Measurements from ENCODE around the gene REV3L. TPM values are rescaled to one million over a fixed set of nuclear protein-coding genes. Genes with fewer than 3 reads are reported as not detected.

REV3L gene
- total and polyA plus RNA-seq, 4 donors = 3.8 to 17.7 (median 11.2) TPM

DNA sequence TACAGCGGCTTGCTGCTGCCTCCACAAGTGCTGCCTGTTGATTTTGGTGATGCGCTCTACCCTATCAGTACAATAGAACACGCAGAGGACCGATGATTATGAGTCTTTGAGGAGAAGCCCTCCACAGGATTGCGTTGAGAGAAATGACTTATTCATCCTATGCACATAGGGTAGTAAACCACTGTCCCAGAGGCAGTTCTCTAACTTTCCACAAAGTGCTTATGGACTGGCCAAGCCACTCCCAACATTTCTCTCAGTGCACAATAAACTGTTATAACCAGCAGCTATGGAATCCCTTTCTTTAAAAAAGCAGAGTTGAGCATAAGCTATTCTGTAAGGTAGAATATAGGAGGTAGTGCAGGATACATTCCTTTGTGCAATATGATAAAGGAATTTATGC, 48.2 kb upstream of the REV3L start:
- H3K9me3 ChIP-seq (ENCODE audit: control insufficient read depth in 4 of 4, low read length in 3 of 4) = no peaks in the 10 kb centered on the region
- H3K4me1 ChIP-seq (ENCODE audit: control insufficient read depth in 4 of 4, insufficient read depth in 4 of 4, low read length in 3 of 4) = peaks cover 0 to 7% (median 5%) of the 10 kb centered on the region in 4 donors
- H3K9ac ChIP-seq (ENCODE audit: low read depth in 1 of 2, low read length in 2 of 2) = no peak overlapping the region
- H3K27me3 ChIP-seq (ENCODE audit: control insufficient read depth in 4 of 4, insufficient read depth in 4 of 4, low read length in 3 of 4) = no peaks in the 10 kb centered on the region
- TF ChIP-seq RAD21 (IDR thresholded peaks at IDR 0.05) = no peak
- WGBS = 96% methylated on average over 5 of the region's 5 CpGs
- no peak for DNase-seq (ENCODE audit: low spot score)
- no peak overlapping the region for H3K27ac ChIP-seq (ENCODE audit: low read depth in 1 of 2, low read length in 2 of 2)
- H3K4me3 ChIP-seq (ENCODE audit: low read depth in 1 of 3, low read length in 3 of 3) = no peak overlapping the region
- H3K36me3 ChIP-seq (ENCODE audit: control insufficient read depth in 4 of 4, insufficient read depth in 3 of 4, low read depth in 1 of 4, low read length in 3 of 4) = no peaks in the 10 kb centered on the region

DNA sequence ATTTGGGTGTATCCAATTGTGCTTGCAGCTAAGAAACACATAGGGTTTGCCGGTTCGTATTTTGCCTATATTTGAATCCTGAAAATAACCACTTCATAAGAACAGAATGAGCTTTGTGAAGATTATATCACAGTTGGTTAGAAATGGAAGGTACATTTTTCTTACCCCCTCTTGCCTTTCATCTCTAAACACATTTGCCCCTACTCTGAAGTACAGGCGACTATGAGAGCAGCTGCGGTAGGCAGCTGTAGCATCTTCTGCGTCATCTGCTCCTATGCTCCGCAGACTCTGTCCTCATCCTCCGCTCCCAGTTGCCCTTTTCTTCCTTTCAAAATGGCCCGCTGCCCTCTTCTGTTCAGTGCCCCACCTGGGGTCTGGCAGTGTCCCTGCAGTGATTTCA, 47.6 kb upstream of the REV3L start:
- Histone ChIP-seq H3K36me3 (ENCODE audit: control insufficient read depth in 4 of 4, insufficient read depth in 3 of 4, low read depth in 1 of 4, low read length in 3 of 4) (no peaks in the 10 kb centered on the region), H3K4me3 (ENCODE audit: low read depth in 1 of 3, low read length in 3 of 3) (no peak overlapping the region), H3K27ac (ENCODE audit: low read depth in 1 of 2, low read length in 2 of 2) (no peak overlapping the region), H3K9ac (ENCODE audit: low read depth in 1 of 2, low read length in 2 of 2) (no peak overlapping the region), H3K27me3 (ENCODE audit: control insufficient read depth in 4 of 4, insufficient read depth in 4 of 4, low read length in 3 of 4) (no peaks in the 10 kb centered on the region), H3K9me3 (ENCODE audit: control insufficient read depth in 4 of 4, low read length in 3 of 4) (no peaks in the 10 kb centered on the region), H3K4me1 (ENCODE audit: control insufficient read depth in 4 of 4, insufficient read depth in 4 of 4, low read length in 3 of 4) (peaks cover 0 to 7% (median 5%) of the 10 kb centered on the region in 4 donors)
- no peak for DNase-seq (ENCODE audit: low spot score)
- 97% methylated on average over 8 of the region's 8 CpGs for WGBS
- TF ChIP-seq RAD21 (IDR thresholded peaks at IDR 0.05) (no peak), RXRA (IDR thresholded peaks at IDR 0.05) (no peak), SP1 (IDR thresholded peaks at IDR 0.05) (no peak), GABPA (IDR thresholded peaks at IDR 0.05 in 1 of 2, conservative IDR thresholded peaks at IDR 0.05 in 1 of 2) (no peak), FOXA1 (IDR thresholded peaks at IDR 0.05) (no peak), EGR1 (IDR thresholded peaks at IDR 0.05; ENCODE audit: low read depth in 2 of 2) (no peak)
- TF ChIP-seq, protein P1, sequence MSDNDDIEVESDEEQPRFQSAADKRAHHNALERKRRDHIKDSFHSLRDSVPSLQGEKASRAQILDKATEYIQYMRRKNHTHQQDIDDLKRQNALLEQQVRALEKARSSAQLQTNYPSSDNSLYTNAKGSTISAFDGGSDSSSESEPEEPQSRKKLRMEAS (IDR thresholded peaks at IDR 0.05) = no peak

DNA sequence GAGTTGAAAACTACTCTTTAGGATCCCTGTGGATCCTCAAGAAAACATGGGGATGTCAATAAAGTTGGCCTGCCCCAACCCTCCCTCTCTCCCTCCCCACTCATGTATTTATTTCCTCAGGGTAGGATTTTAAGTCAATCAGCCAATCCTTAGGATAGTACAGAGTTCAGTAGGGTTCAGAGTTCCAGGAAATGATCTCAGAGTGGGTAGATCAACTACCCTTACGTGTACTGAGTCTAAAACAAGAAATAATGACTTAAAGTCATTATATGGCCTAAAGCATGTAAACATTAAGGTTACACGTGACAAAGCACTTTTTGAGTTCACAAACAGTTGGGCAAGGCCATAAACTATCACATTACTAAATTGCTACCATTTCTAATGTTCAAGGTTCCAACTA, 47.2 kb upstream of the REV3L start:
- Histone ChIP-seq H3K36me3 (ENCODE audit: control insufficient read depth in 4 of 4, insufficient read depth in 3 of 4, low read depth in 1 of 4, low read length in 3 of 4) (no peaks in the 10 kb centered on the region), H3K27ac (ENCODE audit: low read depth in 1 of 2, low read length in 2 of 2) (no peak overlapping the region), H3K27me3 (ENCODE audit: control insufficient read depth in 4 of 4, insufficient read depth in 4 of 4, low read length in 3 of 4) (no peaks in the 10 kb centered on the region), H3K9ac (ENCODE audit: low read depth in 1 of 2, low read length in 2 of 2) (no peak overlapping the region), H3K4me1 (ENCODE audit: control insufficient read depth in 4 of 4, insufficient read depth in 4 of 4, low read length in 3 of 4) (peaks cover 0 to 7% (median 5%) of the 10 kb centered on the region in 4 donors), H3K9me3 (ENCODE audit: control insufficient read depth in 4 of 4, low read length in 3 of 4) (no peaks in the 10 kb centered on the region), H3K4me3 (ENCODE audit: low read depth in 1 of 3, low read length in 3 of 3) (no peak overlapping the region)
- WGBS = 82% methylated on average over 2 of the region's 2 CpGs
- TF ChIP-seq HNF4G (IDR thresholded peaks at IDR 0.05) (no peak), GABPA (IDR thresholded peaks at IDR 0.05 in 1 of 2, conservative IDR thresholded peaks at IDR 0.05 in 1 of 2) (no peak), TAF1 (conservative IDR thresholded peaks at IDR 0.05) (no peak), RAD21 (IDR thresholded peaks at IDR 0.05) (no peak), NR2F2 (IDR thresholded peaks at IDR 0.05) (no peak), RXRA (IDR thresholded peaks at IDR 0.05) (no peak), SP1 (IDR thresholded peaks at IDR 0.05) (no peak), FOXA1 (IDR thresholded peaks at IDR 0.05) (no peak), YY1 (IDR thresholded peaks at IDR 0.05) (no peak), HNF4A (conservative IDR thresholded peaks at IDR 0.05) (no peak), JUND (IDR thresholded peaks at IDR 0.05) (no peak), FOXA2 (IDR thresholded peaks at IDR 0.05) (no peak)
- TF ChIP-seq, protein P1 (IDR thresholded peaks at IDR 0.05) = no peak
- TF ChIP-seq, protein P2, sequence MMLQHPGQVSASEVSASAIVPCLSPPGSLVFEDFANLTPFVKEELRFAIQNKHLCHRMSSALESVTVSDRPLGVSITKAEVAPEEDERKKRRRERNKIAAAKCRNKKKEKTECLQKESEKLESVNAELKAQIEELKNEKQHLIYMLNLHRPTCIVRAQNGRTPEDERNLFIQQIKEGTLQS (IDR thresholded peaks at IDR 0.05) = no peak
- TF ChIP-seq, protein P3, sequence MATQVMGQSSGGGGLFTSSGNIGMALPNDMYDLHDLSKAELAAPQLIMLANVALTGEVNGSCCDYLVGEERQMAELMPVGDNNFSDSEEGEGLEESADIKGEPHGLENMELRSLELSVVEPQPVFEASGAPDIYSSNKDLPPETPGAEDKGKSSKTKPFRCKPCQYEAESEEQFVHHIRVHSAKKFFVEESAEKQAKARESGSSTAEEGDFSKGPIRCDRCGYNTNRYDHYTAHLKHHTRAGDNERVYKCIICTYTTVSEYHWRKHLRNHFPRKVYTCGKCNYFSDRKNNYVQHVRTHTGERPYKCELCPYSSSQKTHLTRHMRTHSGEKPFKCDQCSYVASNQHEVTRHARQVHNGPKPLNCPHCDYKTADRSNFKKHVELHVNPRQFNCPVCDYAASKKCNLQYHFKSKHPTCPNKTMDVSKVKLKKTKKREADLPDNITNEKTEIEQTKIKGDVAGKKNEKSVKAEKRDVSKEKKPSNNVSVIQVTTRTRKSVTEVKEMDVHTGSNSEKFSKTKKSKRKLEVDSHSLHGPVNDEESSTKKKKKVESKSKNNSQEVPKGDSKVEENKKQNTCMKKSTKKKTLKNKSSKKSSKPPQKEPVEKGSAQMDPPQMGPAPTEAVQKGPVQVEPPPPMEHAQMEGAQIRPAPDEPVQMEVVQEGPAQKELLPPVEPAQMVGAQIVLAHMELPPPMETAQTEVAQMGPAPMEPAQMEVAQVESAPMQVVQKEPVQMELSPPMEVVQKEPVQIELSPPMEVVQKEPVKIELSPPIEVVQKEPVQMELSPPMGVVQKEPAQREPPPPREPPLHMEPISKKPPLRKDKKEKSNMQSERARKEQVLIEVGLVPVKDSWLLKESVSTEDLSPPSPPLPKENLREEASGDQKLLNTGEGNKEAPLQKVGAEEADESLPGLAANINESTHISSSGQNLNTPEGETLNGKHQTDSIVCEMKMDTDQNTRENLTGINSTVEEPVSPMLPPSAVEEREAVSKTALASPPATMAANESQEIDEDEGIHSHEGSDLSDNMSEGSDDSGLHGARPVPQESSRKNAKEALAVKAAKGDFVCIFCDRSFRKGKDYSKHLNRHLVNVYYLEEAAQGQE (IDR thresholded peaks at IDR 0.05) = no peak
- TF ChIP-seq, protein P4, sequence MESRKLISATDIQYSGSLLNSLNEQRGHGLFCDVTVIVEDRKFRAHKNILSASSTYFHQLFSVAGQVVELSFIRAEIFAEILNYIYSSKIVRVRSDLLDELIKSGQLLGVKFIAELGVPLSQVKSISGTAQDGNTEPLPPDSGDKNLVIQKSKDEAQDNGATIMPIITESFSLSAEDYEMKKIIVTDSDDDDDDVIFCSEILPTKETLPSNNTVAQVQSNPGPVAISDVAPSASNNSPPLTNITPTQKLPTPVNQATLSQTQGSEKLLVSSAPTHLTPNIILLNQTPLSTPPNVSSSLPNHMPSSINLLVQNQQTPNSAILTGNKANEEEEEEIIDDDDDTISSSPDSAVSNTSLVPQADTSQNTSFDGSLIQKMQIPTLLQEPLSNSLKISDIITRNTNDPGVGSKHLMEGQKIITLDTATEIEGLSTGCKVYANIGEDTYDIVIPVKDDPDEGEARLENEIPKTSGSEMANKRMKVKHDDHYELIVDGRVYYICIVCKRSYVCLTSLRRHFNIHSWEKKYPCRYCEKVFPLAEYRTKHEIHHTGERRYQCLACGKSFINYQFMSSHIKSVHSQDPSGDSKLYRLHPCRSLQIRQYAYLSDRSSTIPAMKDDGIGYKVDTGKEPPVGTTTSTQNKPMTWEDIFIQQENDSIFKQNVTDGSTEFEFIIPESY (IDR thresholded peaks at IDR 0.05) = no peak
- no peak for DNase-seq (ENCODE audit: low spot score)
